SK-N-SH (cell line): ENCODE data around the gene DUSP9. TPM values are rescaled to one million over a fixed set of nuclear protein-coding genes. Genes with fewer than 3 reads are reported as not detected.

Experiments
- CTCF ChIA-PET: fragments of 300-600, 350-600 bp; formaldehyde crosslinking; extraction: SDS; loops from one replicate; lab custom pipeline; 2021; lab: Yijun Ruan, JAX
- POLR2A ChIA-PET: fragments of 350-600 bp; sonication (Branson Sonifier 250); formaldehyde crosslinking; extraction: SDS; loops from one replicate; lab custom pipeline; 2020; ENCODE audit warnings: antibody characterized with exemption, inconsistent platforms; lab: Yijun Ruan, JAX
- DNase-seq: peaks from one replicate; pipeline ENCODE4 v3.0.0; 2012
- H2AFZ ChIP-seq: fragments of 200-600 bp; sonication (generic); 2 replicates; pipeline ENCODE4 v1.8.1; 2016; ENCODE audit warnings: antibody characterized with exemption, mild to moderate bottlenecking, low read depth
- H3F3A ChIP-seq: fragments of 200-600 bp; sonication (generic); replicated peaks from 2 replicates; pipeline ENCODE3; 2016; ENCODE audit warnings: antibody characterized with exemption, mild to moderate bottlenecking; ENCODE audit not compliant: insufficient read depth
- H3K27ac ChIP-seq, 2 experiments: fragments of 200-500 bp in 1 of 2; fragments of 200-600 bp in 1 of 2; sonication (Bioruptor generic) in 1 of 2; sonication (generic), shearing (Covaris generic) in 1 of 2; 2 replicates each; pipeline versions ENCODE4 v1.5.1 to v1.6.1; 2014 to 2016; ENCODE audit warnings: low read depth in 2 of 2, inconsistent platforms in 1 of 2, low read length in 1 of 2, mild to moderate bottlenecking in 1 of 2, mixed read lengths in 1 of 2
- H3K27me3 ChIP-seq: fragments of 200-600 bp; sonication (generic), shearing (Covaris generic); 2 replicates; pipeline ENCODE4 v1.6.1; 2016; ENCODE audit warnings: mixed run types; ENCODE audit not compliant: insufficient read depth
- H3K36me3 ChIP-seq, 2 experiments: fragments of 200-500 bp in 1 of 2; fragments of 200-600 bp in 1 of 2; sonication (Bioruptor generic) in 1 of 2; sonication (generic) in 1 of 2; replicated peaks in 1 of 2; 2 replicates each; pipeline versions ENCODE3 to v1.5.1; 2014 to 2016; ENCODE audit warnings: low read length in 1 of 2, mild to moderate bottlenecking in 1 of 2; ENCODE audit not compliant: insufficient read depth in 2 of 2, control insufficient read depth in 1 of 2
- H3K4me1 ChIP-seq, 2 experiments: fragments of 200-500 bp in 1 of 2; fragments of 200-600 bp in 1 of 2; sonication (Bioruptor generic) in 1 of 2; sonication (generic), shearing (Covaris generic) in 1 of 2; 2 replicates each; pipeline versions ENCODE4 v1.5.1 to v1.6.1; 2014 to 2016; ENCODE audit warnings: low read depth in 1 of 2, low read length in 1 of 2, mixed run types in 1 of 2; ENCODE audit not compliant: insufficient read depth in 2 of 2, control insufficient read depth in 1 of 2
- H3K4me2 ChIP-seq: fragments of 200-600 bp; sonication (generic), shearing (Covaris generic); 2 replicates; pipeline ENCODE4 v1.6.1; 2017; ENCODE audit warnings: mixed run types
- H3K4me3 ChIP-seq, 2 experiments: fragments of 200-500 bp in 1 of 2; fragments of 200-600 bp in 1 of 2; sonication (Bioruptor generic) in 1 of 2; sonication (generic), shearing (Covaris generic) in 1 of 2; 2 replicates each; pipeline versions ENCODE4 v1.5.1 to v1.8.1; 2014 to 2016; ENCODE audit warnings: low read depth in 2 of 2, inconsistent platforms in 1 of 2, low read length in 1 of 2, mild to moderate bottlenecking in 1 of 2, mixed read lengths in 1 of 2, moderate library complexity in 1 of 2
- H3K79me2 ChIP-seq: fragments of 200-600 bp; sonication (generic); 2 replicates; pipeline ENCODE4 v1.8.1; 2017; ENCODE audit warnings: mild to moderate bottlenecking; ENCODE audit not compliant: insufficient read depth
- H3K9ac ChIP-seq: fragments of 200-600 bp; sonication (generic); 2 replicates; pipeline ENCODE4 v1.6.1; 2017; ENCODE audit warnings: mixed run types
- H3K9me2 ChIP-seq: fragments of 200-600 bp; sonication (generic); 2 replicates; pipeline ENCODE4 v1.6.1; 2017; ENCODE audit warnings: mixed run types
- H3K9me3 ChIP-seq: fragments of 200-600 bp; sonication (generic); 2 replicates; pipeline ENCODE4 v1.6.1; 2017; ENCODE audit warnings: mixed run types, mild to moderate bottlenecking, moderate library complexity
- H4K20me1 ChIP-seq: fragments of 200-600 bp; sonication (generic); 2 replicates; pipeline ENCODE4 v1.6.1; 2017; ENCODE audit warnings: mild to moderate bottlenecking, mixed run types; ENCODE audit not compliant: insufficient read depth
- CTCF ChIP-seq: fragments of 200-600 bp; sonication (generic); IDR thresholded peaks from 2 replicates; pipeline ENCODE4 v1.6.1; 2017; ENCODE audit warnings: antibody characterized with exemption, mild to moderate bottlenecking, moderate library complexity
- FOSL2 ChIP-seq: IDR thresholded peaks from 2 replicates; pipeline ENCODE4 v1.4.0; 2012; ENCODE audit warnings: low read depth, mild to moderate bottlenecking, moderate library complexity, borderline replicate concordance
- FOXJ3 ChIP-seq: sonication (generic); formaldehyde crosslinking; IDR thresholded peaks from 2 replicates; pipeline ENCODE4 v1.5.1; 2020; ENCODE audit warnings: mild to moderate bottlenecking, missing genetic modification reagents
- FOXM1 ChIP-seq: IDR thresholded peaks from 2 replicates; pipeline ENCODE4 v1.4.0; 2012; ENCODE audit warnings: low read depth, mild to moderate bottlenecking
- MXI1 ChIP-seq: IDR thresholded peaks from 2 replicates; pipeline ENCODE4 v1.6.1; 2012; ENCODE audit warnings: mild to moderate bottlenecking, low read depth, low read length, improper control_type of control experiment
- NRF1 ChIP-seq: IDR thresholded peaks from 2 replicates; pipeline ENCODE4 v1.6.1; 2012; ENCODE audit warnings: low read depth, mild to moderate bottlenecking, low read length
- TEAD4 ChIP-seq: IDR thresholded peaks from 2 replicates; pipeline ENCODE4 v1.4.0; 2012; ENCODE audit warnings: mild to moderate bottlenecking, borderline replicate concordance; ENCODE audit not compliant: insufficient read depth
- USF1 ChIP-seq: IDR thresholded peaks from 2 replicates; pipeline ENCODE4 v1.4.0; 2012; ENCODE audit warnings: low read depth, borderline replicate concordance
- ZBTB33 ChIP-seq: IDR thresholded peaks from 2 replicates; pipeline ENCODE4 v1.4.0; 2012; ENCODE audit warnings: low read depth, borderline replicate concordance
- WGBS: methylation state at CpG from one replicate; pipeline ENCODE4 v1.1.6; 2017; ENCODE audit warnings: low lambda C conversion rate; 5-methylcytosine and 5-hydroxymethylcytosine counted together
- polyA plus RNA-seq, 3 experiments: library from polyadenylated mRNA; depleted of rRNA; stranded (reverse); fragments of >200 nt; gene quantifications; 2 replicates each; pipeline ENCODE4 v1.2.3, GENCODE V29; 2012

The DUSP9 gene
- polyA plus RNA-seq, 1 of the 3 experiments (the other 2 are of a cell fraction) = 0.05 TPM

- peak; percentile 79 for DNase-seq
- CTCF ChIA-PET = no interaction called here
- Histone ChIP-seq H3K27ac (peak overlapping the region in 1 of 2 experiments; percentile 50; a peak in 2 of 4 replicates), H3K79me2 (peaks cover 12% of the 10 kb centered on the region), H2AFZ (no peak overlapping the region), H3K36me3 (peaks cover 0 to 2% of the 10 kb centered on the region in 2 experiments), H3F3A (no peaks in the 10 kb centered on the region), H3K9ac (peak overlapping the region; percentile 49; the same call in 1 of the 2 replicates), H3K27me3 (peaks cover 7% of the 10 kb centered on the region; the same call in 1 of the 2 replicates), H3K9me2 (no peaks in the 10 kb centered on the region), H3K4me3 (peak overlapping the region; percentile 50 to 56), H4K20me1 (peaks cover 9% of the 10 kb centered on the region; the same call in 1 of the 2 replicates), H3K9me3 (no peaks in the 10 kb centered on the region), H3K4me2 (peak overlapping the region; percentile 74), H3K4me1 (peaks cover 0 to 53% of the 10 kb centered on the region in 2 experiments; a peak in 1 of 4 replicates)
- POLR2A ChIA-PET = no interaction called here
- WGBS = 67% methylated on average over 2 of the region's 53 CpGs
- no peak for TF ChIP-seq FOSL2
- TF ChIP-seq USF1 = peak; percentile 43; the same call in 1 of the 2 replicates
Observed at GRCh38 chrX:153688911-153689590, 42.0 kb downstream of the DUSP9 start.

- Histone ChIP-seq H2AFZ (no peak overlapping the region), H3K4me3 (peak overlapping the region; percentile 38 to 50), H3K36me3 (peaks cover 0 to 2% of the 10 kb centered on the region in 2 experiments), H4K20me1 (peaks cover 9% of the 10 kb centered on the region; the same call in 1 of the 2 replicates), H3F3A (no peaks in the 10 kb centered on the region), H3K27me3 (peaks cover 7% of the 10 kb centered on the region; the same call in 1 of the 2 replicates), H3K9me3 (no peaks in the 10 kb centered on the region), H3K27ac (peak overlapping the region in 1 of 2 experiments; percentile 34; a peak in 2 of 4 replicates), H3K4me2 (peak overlapping the region; percentile 74), H3K9ac (no peak overlapping the region), H3K9me2 (no peaks in the 10 kb centered on the region), H3K4me1 (peaks cover 0 to 53% of the 10 kb centered on the region in 2 experiments; a peak in 1 of 4 replicates), H3K79me2 (peaks cover 12% of the 10 kb centered on the region)
- POLR2A ChIA-PET = no interaction called here
- CTCF ChIA-PET = no interaction called here
- no peak for TF ChIP-seq MXI1
- peak; percentile 24 for TF ChIP-seq CTCF
- no peak for TF ChIP-seq USF1
- no peak for TF ChIP-seq FOXM1
- no peak for TF ChIP-seq NRF1
- no peak for TF ChIP-seq ZBTB33
- no peak for TF ChIP-seq FOXJ3 (CRISPR knock-in tag)
- TF ChIP-seq TEAD4 = no peak
- TF ChIP-seq FOSL2 = no peak
- WGBS = 38% methylated on average over 12 of the region's 19 CpGs
- DNase-seq = peak; percentile 69
Observed at GRCh38 chrX:153689654-153690465, 42.9 kb downstream of the DUSP9 start.
